PFSK-1 (cell line): ENCODE measurements around the gene NUDT2.

Experiments
- SIN3A ChIP-seq: IDR thresholded peaks from 2 replicates; pipeline ENCODE4 v1.6.1; 2012; ENCODE audit warnings: mild to moderate bottlenecking, low read length, moderate library complexity, borderline replicate concordance; ENCODE audit not compliant: insufficient read depth
- TAF1 ChIP-seq: IDR thresholded peaks from 2 replicates; pipeline ENCODE4 v1.6.1; 2012; ENCODE audit warnings: low read length, control low read depth, borderline replicate concordance; ENCODE audit not compliant: insufficient read depth
- TF ChIP-seq, protein P1 (sequence below), 2 experiments: IDR thresholded peaks; 2 replicates each; pipeline versions ENCODE4 v1.6.1 to v1.8.0; 2011 to 2012; ENCODE audit warnings: low read depth in 2 of 2, low read length in 2 of 2, control low read depth in 1 of 2, inconsistent platforms in 1 of 2, mild to moderate bottlenecking in 1 of 2, moderate library complexity in 1 of 2; ENCODE audit not compliant: insufficient read depth in 1 of 2

DNA sequence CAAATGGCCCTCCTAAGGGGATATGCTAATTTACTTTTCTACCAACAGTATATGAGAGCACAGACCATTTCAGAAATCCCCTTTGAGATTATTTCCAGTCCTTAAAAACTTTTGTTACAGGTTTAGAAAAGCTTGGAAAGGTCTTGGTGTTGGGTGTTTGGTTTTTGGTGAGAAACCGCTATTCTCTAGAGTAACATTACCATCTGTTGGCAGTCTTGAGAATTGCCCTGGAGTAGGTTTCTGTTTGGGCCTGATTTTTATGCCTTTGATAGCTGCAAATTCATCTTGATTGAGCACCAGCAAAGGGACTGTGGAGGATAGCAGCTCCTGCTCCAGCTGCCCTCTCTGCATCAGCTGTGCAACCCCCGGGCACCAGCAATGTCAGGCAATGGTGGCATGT is 8.0 kb downstream of the NUDT2 start:
- TF ChIP-seq, protein P1, sequence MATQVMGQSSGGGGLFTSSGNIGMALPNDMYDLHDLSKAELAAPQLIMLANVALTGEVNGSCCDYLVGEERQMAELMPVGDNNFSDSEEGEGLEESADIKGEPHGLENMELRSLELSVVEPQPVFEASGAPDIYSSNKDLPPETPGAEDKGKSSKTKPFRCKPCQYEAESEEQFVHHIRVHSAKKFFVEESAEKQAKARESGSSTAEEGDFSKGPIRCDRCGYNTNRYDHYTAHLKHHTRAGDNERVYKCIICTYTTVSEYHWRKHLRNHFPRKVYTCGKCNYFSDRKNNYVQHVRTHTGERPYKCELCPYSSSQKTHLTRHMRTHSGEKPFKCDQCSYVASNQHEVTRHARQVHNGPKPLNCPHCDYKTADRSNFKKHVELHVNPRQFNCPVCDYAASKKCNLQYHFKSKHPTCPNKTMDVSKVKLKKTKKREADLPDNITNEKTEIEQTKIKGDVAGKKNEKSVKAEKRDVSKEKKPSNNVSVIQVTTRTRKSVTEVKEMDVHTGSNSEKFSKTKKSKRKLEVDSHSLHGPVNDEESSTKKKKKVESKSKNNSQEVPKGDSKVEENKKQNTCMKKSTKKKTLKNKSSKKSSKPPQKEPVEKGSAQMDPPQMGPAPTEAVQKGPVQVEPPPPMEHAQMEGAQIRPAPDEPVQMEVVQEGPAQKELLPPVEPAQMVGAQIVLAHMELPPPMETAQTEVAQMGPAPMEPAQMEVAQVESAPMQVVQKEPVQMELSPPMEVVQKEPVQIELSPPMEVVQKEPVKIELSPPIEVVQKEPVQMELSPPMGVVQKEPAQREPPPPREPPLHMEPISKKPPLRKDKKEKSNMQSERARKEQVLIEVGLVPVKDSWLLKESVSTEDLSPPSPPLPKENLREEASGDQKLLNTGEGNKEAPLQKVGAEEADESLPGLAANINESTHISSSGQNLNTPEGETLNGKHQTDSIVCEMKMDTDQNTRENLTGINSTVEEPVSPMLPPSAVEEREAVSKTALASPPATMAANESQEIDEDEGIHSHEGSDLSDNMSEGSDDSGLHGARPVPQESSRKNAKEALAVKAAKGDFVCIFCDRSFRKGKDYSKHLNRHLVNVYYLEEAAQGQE (IDR thresholded peaks at IDR 0.05; ENCODE audit: insufficient read depth in 1 of 2, low read depth in 2 of 2, low read length in 2 of 2): no peak
- TF ChIP-seq TAF1: no peak
- no peak for TF ChIP-seq SIN3A
